ENCODE results near the gene TSR3. TPM values are rescaled to one million over a fixed set of nuclear protein-coding genes. Genes with fewer than 3 reads are reported as not detected.

TSR3 gene
- total and polyA plus RNA-seq, 4 donors: 20.3 to 29.9 (median 28.9) TPM

DNA sequence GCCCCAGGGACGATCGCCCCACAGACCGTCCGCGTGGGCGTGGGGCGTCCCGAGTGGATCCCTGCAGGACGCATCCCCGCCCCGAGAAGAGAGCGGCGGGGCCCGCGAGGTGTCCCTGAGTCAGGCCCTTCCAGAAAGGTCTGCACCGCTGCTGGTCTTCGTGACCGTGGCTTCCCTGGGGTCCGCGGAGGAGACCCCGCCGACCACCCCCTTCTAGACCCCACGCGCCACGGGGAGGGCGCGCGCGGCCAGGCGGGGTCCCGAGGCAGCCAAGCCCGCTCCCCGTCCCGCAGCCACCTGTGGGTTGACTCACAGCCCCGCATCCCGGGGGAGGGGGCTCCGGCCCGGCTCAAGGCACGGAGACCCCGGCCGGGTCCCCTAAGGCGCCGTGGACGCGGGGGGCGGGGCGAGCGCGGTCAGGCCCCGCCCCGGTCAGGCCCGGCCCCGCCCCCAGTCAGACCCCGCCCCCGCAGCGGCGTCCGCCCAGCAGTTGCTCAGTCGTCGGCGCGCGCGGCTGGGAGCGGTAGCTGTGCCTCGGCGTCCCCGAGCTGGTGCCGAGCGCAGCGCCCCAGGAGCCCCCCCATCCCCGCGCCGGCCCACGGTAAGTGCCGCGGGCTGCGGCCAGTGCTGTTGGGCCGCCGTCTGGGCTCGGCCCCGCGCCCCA is 18.4 kb downstream of the TSR3 start, which contains the start of gene BAIAP3:
Gene BAIAP3 (plus strand): TSS at position 497 of the 664 bp plus-strand sequence. CDS start 4,905 bp downstream, outside the sequence.
- peak within 1 kb of the TSS in 1 of 2 donors; percentile 25 for H3K27ac ChIP-seq (ENCODE audit: low read depth in 1 of 2, low read length in 2 of 2)
- H3K4me1 ChIP-seq (ENCODE audit: control insufficient read depth in 4 of 4, insufficient read depth in 4 of 4, low read length in 3 of 4): peaks cover 6 to 15% (median 12%) of the 10 kb centered on the region in 4 donors
- DNase-seq (ENCODE audit: low spot score): no peak
- H3K9ac ChIP-seq (ENCODE audit: low read depth in 1 of 2, low read length in 2 of 2): no peak within 1 kb of the TSS
- H3K36me3 ChIP-seq (ENCODE audit: control insufficient read depth in 4 of 4, insufficient read depth in 3 of 4, low read depth in 1 of 4, low read length in 3 of 4): no peaks in the 10 kb centered on the region
- H3K27me3 ChIP-seq (ENCODE audit: control insufficient read depth in 4 of 4, insufficient read depth in 4 of 4, low read length in 3 of 4): peaks cover 0 to 2% (median 0%) of the 10 kb centered on the region in 4 donors
- 6% methylated on average over 83 of the region's 83 CpGs for WGBS
- peak within 1 kb of the TSS in 1 of 3 donors; percentile 49 for H3K4me3 ChIP-seq (ENCODE audit: low read depth in 1 of 3, low read length in 3 of 3)
- peaks cover 0 to 3% (median 0%) of the 10 kb centered on the region in 4 donors for H3K9me3 ChIP-seq (ENCODE audit: control insufficient read depth in 4 of 4, low read length in 3 of 4)
- no peak for TF ChIP-seq NR2F2 (IDR thresholded peaks at IDR 0.05)
- no peak for TF ChIP-seq FOXA1 (IDR thresholded peaks at IDR 0.05)
- TF ChIP-seq FOXA2 (IDR thresholded peaks at IDR 0.05): no peak
- TF ChIP-seq RAD21 (IDR thresholded peaks at IDR 0.05): no peak
- TF ChIP-seq JUND (IDR thresholded peaks at IDR 0.05): no peak
- no peak for TF ChIP-seq EGR1 (IDR thresholded peaks at IDR 0.05; ENCODE audit: low read depth in 2 of 2)

DNA sequence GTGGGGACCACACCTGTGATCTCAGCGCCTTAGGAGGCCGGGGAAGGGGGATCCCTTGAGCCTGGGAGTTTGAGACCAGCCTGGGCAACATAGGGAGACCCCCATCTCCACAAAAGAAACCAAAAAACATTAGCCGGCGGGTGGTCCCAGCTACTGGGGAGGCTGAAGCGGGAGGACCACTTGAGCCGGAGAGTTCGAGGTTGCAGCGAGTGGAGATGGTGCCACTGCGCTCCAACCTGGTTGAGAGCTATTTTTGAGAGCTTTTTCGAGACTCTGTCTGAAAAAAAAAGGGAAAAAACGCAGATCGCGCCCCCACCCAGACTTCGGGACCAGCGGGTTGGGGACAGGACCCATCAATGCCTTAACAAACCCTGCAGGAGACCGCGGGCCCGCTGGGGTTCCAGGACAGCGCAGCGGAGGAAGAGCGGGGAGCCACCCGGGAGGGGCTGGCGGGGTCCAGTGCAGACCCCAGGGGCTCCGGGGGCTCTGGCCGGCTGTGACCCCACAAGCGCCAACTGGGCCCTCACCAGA is 19.0 kb downstream of the TSR3 start:
- DNase-seq (ENCODE audit: low spot score): no peak
- TF ChIP-seq FOXA1 (IDR thresholded peaks at IDR 0.05) (no peak), FOXA2 (IDR thresholded peaks at IDR 0.05) (no peak), HNF4G (IDR thresholded peaks at IDR 0.05) (no peak), HNF4A (conservative IDR thresholded peaks at IDR 0.05) (no peak), YY1 (IDR thresholded peaks at IDR 0.05) (no peak), RAD21 (IDR thresholded peaks at IDR 0.05) (no peak)
- TF ChIP-seq, protein P1, sequence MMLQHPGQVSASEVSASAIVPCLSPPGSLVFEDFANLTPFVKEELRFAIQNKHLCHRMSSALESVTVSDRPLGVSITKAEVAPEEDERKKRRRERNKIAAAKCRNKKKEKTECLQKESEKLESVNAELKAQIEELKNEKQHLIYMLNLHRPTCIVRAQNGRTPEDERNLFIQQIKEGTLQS (IDR thresholded peaks at IDR 0.05): no peak
- H3K36me3 ChIP-seq (ENCODE audit: control insufficient read depth in 4 of 4, insufficient read depth in 3 of 4, low read depth in 1 of 4, low read length in 3 of 4): no peaks in the 10 kb centered on the region
- H3K27ac ChIP-seq (ENCODE audit: low read depth in 1 of 2, low read length in 2 of 2): peak overlapping the region in 1 of 2 donors; percentile 25
- H3K4me3 ChIP-seq (ENCODE audit: low read depth in 1 of 3, low read length in 3 of 3): peak overlapping the region in 1 of 3 donors; percentile 49
- H3K27me3 ChIP-seq (ENCODE audit: control insufficient read depth in 4 of 4, insufficient read depth in 4 of 4, low read length in 3 of 4): peaks cover 0 to 2% (median 0%) of the 10 kb centered on the region in 4 donors
- 10% methylated on average over 26 of the region's 26 CpGs for WGBS
- no peak overlapping the region for H3K9ac ChIP-seq (ENCODE audit: low read depth in 1 of 2, low read length in 2 of 2)
- H3K4me1 ChIP-seq (ENCODE audit: control insufficient read depth in 4 of 4, insufficient read depth in 4 of 4, low read length in 3 of 4): peaks cover 6 to 15% (median 11%) of the 10 kb centered on the region in 4 donors
- peaks cover 0 to 3% (median 0%) of the 10 kb centered on the region in 4 donors for H3K9me3 ChIP-seq (ENCODE audit: control insufficient read depth in 4 of 4, low read length in 3 of 4)

DNA sequence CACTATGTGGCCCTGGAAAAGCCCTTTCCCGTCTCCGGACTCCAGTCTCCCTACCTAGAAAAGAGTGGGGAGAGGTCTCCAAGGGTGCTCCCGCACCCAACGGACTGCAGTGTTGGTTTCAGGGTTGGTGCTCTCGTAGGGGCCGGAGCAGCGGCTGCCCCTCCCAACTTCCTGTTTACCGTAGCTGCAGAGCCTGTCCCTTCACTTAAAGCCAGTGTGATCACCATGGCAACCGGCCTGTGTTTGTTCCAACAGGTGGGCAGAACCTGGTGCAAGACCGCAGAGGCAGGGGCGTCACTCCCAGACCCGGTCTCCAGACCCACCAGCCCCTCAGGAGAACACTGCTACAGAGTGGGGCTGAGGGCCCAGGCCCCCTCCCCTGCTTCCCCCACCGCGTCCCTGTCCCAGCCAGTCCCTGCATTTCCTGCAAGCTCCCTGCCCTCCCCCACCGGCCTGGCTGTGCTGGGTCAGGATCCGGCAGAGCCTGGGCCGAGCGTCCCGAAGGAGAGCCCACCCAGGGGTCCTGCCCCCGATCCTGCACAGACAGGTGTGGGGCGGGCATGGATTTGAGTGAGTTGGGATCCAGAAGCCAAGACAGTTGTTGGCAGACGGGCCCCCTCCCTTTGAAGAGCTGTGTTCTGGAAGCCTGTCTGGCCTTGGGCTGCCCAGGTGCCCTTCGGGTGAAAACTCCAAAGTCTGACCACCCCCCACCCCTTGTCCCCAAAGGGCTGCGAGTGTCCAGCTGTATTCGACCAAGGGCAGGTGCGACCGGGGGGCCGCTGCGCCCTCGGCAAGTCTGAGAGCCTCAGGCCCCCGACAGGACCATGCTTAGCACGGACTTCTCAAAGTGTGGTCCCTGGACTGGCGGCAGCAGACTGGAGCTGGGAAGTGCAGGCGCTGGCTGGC is 19.7 kb downstream of the TSR3 start:
- Histone ChIP-seq H3K9ac (ENCODE audit: low read depth in 1 of 2, low read length in 2 of 2) (peak overlapping the region in 1 of 2 donors; percentile 8), H3K27ac (ENCODE audit: low read depth in 1 of 2, low read length in 2 of 2) (peak overlapping the region; percentile 7 to 25), H3K4me1 (ENCODE audit: control insufficient read depth in 4 of 4, insufficient read depth in 4 of 4, low read length in 3 of 4) (peaks cover 6 to 15% (median 11%) of the 10 kb centered on the region in 4 donors), H3K4me3 (ENCODE audit: low read depth in 1 of 3, low read length in 3 of 3) (peak overlapping the region in 2 of 3 donors; percentile 10 to 16), H3K27me3 (ENCODE audit: control insufficient read depth in 4 of 4, insufficient read depth in 4 of 4, low read length in 3 of 4) (peaks cover 0 to 2% (median 0%) of the 10 kb centered on the region in 4 donors), H3K9me3 (ENCODE audit: control insufficient read depth in 4 of 4, low read length in 3 of 4) (peaks cover 0 to 3% (median 0%) of the 10 kb centered on the region in 4 donors), H3K36me3 (ENCODE audit: control insufficient read depth in 4 of 4, insufficient read depth in 3 of 4, low read depth in 1 of 4, low read length in 3 of 4) (no peaks in the 10 kb centered on the region)
- TF ChIP-seq SP1 (IDR thresholded peaks at IDR 0.05): peak; percentile 41
- peak in 1 of 2 donors; percentile 50 for TF ChIP-seq HNF4A (conservative IDR thresholded peaks at IDR 0.05)
- TF ChIP-seq, protein P2, sequence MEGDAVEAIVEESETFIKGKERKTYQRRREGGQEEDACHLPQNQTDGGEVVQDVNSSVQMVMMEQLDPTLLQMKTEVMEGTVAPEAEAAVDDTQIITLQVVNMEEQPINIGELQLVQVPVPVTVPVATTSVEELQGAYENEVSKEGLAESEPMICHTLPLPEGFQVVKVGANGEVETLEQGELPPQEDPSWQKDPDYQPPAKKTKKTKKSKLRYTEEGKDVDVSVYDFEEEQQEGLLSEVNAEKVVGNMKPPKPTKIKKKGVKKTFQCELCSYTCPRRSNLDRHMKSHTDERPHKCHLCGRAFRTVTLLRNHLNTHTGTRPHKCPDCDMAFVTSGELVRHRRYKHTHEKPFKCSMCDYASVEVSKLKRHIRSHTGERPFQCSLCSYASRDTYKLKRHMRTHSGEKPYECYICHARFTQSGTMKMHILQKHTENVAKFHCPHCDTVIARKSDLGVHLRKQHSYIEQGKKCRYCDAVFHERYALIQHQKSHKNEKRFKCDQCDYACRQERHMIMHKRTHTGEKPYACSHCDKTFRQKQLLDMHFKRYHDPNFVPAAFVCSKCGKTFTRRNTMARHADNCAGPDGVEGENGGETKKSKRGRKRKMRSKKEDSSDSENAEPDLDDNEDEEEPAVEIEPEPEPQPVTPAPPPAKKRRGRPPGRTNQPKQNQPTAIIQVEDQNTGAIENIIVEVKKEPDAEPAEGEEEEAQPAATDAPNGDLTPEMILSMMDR (IDR thresholded peaks at IDR 0.05; ENCODE audit: low read depth, low read length, missing input control): no peak
- TF ChIP-seq, protein P3, sequence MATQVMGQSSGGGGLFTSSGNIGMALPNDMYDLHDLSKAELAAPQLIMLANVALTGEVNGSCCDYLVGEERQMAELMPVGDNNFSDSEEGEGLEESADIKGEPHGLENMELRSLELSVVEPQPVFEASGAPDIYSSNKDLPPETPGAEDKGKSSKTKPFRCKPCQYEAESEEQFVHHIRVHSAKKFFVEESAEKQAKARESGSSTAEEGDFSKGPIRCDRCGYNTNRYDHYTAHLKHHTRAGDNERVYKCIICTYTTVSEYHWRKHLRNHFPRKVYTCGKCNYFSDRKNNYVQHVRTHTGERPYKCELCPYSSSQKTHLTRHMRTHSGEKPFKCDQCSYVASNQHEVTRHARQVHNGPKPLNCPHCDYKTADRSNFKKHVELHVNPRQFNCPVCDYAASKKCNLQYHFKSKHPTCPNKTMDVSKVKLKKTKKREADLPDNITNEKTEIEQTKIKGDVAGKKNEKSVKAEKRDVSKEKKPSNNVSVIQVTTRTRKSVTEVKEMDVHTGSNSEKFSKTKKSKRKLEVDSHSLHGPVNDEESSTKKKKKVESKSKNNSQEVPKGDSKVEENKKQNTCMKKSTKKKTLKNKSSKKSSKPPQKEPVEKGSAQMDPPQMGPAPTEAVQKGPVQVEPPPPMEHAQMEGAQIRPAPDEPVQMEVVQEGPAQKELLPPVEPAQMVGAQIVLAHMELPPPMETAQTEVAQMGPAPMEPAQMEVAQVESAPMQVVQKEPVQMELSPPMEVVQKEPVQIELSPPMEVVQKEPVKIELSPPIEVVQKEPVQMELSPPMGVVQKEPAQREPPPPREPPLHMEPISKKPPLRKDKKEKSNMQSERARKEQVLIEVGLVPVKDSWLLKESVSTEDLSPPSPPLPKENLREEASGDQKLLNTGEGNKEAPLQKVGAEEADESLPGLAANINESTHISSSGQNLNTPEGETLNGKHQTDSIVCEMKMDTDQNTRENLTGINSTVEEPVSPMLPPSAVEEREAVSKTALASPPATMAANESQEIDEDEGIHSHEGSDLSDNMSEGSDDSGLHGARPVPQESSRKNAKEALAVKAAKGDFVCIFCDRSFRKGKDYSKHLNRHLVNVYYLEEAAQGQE (IDR thresholded peaks at IDR 0.05): no peak
- no peak for TF ChIP-seq NR2F2 (IDR thresholded peaks at IDR 0.05)
- peak; percentile 61 for DNase-seq (ENCODE audit: low spot score)
- 8% methylated on average over 34 of the region's 34 CpGs for WGBS

Measured in liver (tissue), 9 donors.